GM04504 (cell line): Measurements from ENCODE around the gene ABHD17A.
"Not testable (repeated sequence)": the region's sequence is repeated elsewhere in the genome, so short reads cannot be mapped to it uniquely, and the experiment has no call there.

Experiments used
- DNase-seq: peaks from one replicate; pipeline ENCODE4 v3.0.0-alpha.2; 2012; ENCODE audit warnings: low read depth

The ABHD17A gene

GRCh38 chr19:1910177-1910576 lies 24.9 kb upstream of the ABHD17A start:
- no peak for DNase-seq

- no peak for DNase-seq
These were observed 24.4 kb upstream of the ABHD17A start for GRCh38 chr19:1909761-1910080.

DNA sequence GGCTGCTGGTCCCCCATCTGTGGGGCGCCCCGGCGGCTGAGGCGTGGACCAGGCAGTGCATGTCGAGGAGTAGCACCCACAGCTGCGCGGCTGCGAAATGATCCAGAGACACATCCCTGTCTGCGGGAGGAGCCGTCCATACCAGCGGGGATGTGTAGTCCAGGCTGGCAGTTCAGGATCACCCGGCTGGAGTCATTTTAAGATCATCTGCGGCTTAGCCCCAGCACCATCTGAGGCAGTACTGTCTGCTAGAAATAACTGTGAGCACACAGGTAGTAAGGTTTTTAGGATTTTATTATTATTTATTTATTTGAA lies 23.0 kb upstream of the ABHD17A start:
- DNase-seq = no peak

DNA sequence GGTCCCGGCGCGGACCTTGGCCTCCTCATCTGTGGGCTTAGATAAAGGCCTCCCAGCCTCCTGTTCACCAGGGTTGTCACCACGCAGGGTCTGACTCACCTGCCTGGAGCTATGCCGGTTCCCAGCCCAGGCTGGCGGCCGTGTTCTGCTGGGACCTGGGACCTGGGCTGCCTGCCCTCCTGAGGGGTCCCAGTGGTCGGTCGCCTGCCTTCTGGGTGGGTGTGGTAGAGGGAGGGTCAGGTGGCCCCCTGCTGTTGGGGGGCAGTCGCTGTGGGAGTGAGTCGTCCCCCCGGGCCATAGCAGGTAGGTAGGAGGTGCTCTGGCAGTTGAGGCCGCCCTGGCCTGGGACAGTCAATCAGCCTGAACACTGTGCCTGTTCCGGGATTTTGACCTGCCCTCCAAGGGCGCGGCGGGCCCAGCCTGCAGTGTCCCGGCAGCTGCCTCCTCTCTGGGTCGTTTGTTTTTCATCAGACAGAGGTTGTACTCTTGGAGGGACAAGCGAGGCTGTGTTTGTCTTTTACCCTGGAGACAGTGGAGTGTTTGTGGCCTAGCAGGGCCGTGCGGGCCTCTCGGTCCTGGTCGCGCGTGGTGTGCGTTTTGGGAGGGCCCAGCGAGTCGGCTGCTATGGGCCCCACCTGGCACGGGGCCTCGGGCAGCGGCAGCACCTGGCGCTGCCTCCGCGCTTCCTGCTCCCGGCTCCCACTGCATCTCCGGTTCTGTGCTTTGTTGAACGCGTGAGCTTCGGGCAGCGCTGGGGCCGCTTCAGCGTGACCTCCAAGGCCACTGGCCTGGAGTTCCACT lies 22.5 kb upstream of the ABHD17A start:
- no peak for DNase-seq

DNA sequence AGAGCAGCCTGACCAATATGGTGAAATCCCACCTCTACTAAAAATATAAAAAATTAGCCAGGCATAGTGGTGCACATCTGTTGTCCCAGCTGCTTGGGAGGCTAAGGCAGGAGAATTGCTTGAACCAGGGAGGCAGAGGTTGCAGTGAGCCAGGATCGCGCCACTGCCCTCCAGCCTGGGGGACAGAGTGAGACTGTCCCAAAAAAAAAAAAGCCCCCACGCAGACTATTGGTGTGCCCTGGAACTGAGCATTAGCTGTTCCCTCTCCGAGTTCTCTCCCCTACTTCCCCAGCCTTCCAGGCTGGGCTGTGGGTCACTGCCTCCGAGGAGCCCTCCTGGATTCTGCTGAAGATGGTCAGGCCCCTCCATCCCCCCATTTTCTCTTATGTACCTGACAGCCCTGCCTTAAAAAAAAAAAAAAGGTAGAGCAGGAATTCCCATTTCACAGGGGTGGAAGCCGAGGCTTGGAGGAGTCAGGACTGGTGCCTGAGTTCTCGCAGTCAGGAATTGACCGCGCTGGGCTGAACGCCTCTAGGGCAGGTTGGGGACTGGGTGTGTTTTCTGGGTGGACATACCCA lies 21.8 kb upstream of the ABHD17A start:
- DNase-seq = no peak

DNA sequence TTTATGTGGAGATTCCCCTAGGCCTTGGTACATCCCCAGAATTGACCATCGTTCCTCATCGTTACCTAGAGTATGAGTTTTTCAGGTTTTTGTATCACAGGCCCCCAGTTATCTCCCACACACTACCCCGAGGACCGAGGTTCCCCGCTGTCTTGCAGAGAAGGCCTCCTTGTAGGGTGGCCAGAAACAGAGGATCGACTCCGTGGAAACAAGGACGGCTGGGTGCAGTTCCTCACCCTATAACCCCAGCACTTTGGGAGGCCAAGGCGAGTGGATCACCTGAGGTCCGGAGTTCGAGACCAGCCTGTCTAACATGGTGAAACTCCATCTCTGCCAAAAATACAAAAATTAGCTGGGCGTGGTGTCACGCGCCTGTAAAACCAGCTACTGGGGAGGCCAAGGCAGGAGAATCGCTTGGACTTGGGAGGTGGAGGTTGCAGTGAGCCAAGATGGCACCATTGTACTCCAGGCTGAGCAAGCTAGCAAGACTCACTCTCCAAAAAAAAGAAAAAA lies 20.6 kb upstream of the ABHD17A start:
- DNase-seq = no peak

- peak; percentile 98 for DNase-seq
These were observed 20.0 kb upstream of the ABHD17A start, which contains the start of the genes ADAT3 and SCAMP4 for GRCh38 chr19:1905110-1905862. Gene ADAT3 (plus strand): TSS chr19:1905399. CDS start chr19:1912048, 6,649 bp downstream. Gene SCAMP4 (plus strand): TSS chr19:1905399. CDS start chr19:1915020, 9,621 bp downstream.

DNA sequence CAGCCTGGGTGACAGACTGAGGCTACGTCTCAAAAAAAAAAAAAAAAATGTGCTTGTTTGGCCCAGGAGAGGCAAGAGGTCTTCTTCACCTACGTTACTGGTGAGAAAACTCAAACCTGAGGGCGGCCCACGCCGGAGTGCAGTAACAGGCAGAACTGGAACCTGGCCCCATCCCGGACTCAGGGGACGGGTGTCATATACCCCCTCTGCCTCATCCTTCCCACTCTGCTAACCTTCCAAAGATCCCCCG lies 19.5 kb upstream of the ABHD17A start:
- no peak for DNase-seq

DNA sequence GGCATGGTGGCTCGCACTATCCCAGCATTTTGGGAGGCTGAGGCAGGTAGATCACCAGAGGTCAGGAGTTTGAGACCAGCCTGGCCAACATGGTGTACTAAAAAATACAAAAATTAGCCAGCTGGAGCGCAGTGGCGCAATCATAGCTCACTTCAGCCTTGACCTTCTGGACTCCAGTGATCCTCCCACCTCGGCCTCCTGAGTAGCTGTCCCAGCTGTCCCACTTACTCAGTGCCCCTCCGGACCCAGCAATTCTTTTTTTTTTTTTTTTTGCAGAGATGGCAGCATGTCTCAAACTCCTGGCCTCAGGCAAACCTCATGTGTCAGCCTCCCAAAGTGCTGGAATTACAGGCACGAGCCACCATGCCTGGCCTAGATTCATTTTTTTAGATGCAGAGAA lies 17.6 kb upstream of the ABHD17A start:
- DNase-seq = no peak

DNA sequence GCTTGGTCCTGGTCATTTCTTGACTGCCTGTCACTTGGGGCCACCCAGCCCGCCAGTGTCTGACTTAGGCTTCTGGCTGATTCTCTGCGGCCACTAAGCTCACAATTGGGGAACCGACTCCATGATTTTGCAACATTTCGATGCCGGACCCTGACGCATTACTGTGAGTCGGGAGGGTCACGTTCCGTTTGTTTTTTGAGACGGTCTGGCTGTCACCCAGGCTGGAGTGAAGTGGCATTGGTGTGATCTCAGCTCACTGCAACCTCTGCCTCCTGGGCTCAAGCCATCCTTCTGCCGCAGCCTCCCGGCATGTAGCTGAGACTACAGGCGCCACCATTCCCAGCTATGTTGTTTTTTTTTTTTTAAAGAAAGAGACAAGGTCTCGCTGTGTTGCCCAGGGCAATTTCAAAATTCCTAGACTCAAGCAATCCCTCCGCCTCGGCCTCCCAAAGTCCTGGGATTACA lies 16.7 kb upstream of the ABHD17A start:
- no peak for DNase-seq

DNA sequence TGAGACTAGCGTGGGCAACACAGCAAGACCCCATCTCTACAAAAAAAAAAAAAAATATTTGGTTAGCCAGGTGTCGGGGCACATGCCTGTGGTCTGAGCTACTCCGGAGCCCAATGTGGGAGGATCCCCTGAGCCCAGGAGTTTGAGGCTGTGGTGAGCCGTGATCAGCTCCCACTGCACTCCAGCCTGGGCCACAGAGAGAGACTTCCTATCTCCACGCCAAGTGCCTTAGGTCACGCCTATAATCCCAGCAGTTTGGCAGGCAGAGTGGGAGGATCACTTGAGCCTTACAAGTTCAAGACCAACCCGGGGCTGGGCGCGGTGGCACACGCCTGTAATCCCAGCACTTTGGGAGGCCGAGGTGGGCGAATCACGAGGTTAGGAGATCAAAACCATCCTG lies 11.2 kb upstream of the ABHD17A start:
- DNase-seq = no peak

DNA sequence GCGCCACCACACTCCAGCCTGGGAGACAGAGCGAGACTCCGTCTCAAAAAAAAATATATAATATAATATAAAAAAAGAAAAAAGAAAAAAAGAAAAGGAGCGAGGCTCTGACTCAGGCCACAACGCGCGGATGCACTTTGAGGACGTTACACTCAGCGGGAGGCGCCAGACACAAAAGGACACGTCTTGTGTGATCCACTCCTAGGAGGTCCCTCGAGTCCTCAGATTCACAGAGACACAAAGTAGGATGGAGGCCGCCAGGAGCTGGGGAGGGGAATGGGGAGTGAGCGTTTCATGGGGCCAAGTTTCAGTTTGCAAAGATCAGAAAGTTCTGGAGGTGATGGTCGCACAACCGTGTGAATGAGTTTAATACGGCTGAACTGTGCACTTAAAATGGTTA lies 8.5 kb upstream of the ABHD17A start:
- no peak for DNase-seq

DNA sequence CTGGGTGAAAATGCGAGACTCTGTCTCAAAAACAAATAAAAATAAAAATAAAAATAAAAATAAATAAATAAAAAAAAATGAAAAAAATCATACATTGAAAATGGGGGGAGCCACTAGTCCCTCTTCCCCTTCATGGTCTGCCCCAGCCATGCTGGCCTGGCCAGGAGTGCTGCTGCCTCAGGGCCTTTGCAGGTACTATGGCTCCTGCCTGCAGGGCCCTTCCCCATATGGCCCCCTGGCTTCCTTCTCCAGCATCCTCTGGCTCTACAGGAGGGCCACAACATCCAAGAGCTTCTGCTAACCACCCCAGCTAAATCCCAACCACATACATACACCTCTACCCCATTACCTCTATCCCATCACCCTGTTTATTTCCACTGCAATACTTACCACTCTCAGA lies 4.6 kb upstream of the ABHD17A start:
- no peak for DNase-seq

- DNase-seq = no peak
These were observed 3.1 kb upstream of the ABHD17A start for GRCh38 chr19:1888385-1888784.

GRCh38 chr19:1886360-1886759 lies 1.1 kb upstream of the ABHD17A start:
- DNase-seq = not testable (repeated sequence)

DNA sequence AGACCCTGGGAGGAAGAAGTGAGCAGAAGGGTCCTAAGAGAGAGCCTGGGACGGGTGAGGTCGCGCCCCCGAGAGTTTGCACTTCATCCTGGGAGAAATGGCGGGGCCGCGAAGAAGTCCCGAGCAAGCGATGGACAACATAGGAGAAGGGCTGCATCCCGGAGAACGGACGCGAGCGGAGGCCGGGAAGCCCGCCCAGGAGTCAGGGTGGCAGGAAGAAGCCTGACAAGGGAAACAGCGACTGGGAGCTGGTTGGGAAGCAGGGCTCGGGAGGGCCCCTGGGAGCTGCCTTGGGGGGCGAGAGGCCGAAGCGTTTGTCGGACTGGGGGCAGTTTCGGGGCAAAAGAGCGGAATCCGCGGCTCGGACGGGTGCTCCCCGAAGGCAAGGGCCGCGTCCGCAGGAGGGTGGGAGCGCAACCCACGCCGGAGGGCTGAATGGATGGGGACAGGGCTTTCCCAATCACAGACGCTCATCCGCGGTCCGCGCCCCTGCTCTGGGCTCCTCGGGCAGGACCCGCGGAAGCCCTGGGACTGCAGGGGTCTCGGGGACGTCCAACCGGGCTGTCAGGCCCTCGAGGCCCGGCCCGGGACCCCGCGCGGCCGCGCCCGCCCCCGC lies 469 bp downstream of the ABHD17A start:
- DNase-seq = no peak

GRCh38 chr19:1884291-1884718 lies 991 bp downstream of the ABHD17A start:
- no peak for DNase-seq

DNA sequence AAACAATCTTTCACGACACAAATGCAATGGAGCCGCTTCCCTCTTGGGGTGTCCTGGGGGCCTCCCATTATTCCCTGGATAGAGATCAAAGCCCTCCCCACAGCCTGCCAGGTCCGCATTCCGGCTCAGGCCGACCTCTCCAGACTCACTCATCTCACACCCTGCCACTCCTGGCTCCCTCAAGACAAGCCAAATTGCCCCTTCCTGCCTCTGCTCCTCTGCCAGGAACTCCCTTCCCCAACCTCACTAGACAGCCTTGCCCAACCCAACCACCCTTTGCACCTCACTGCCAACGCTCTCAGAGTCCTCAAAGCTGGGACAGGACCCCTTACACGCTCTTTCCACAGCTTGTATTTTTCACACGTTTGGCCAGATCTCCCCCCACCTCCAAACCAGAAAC lies 1.5 kb downstream of the ABHD17A start:
- DNase-seq = no peak

DNA sequence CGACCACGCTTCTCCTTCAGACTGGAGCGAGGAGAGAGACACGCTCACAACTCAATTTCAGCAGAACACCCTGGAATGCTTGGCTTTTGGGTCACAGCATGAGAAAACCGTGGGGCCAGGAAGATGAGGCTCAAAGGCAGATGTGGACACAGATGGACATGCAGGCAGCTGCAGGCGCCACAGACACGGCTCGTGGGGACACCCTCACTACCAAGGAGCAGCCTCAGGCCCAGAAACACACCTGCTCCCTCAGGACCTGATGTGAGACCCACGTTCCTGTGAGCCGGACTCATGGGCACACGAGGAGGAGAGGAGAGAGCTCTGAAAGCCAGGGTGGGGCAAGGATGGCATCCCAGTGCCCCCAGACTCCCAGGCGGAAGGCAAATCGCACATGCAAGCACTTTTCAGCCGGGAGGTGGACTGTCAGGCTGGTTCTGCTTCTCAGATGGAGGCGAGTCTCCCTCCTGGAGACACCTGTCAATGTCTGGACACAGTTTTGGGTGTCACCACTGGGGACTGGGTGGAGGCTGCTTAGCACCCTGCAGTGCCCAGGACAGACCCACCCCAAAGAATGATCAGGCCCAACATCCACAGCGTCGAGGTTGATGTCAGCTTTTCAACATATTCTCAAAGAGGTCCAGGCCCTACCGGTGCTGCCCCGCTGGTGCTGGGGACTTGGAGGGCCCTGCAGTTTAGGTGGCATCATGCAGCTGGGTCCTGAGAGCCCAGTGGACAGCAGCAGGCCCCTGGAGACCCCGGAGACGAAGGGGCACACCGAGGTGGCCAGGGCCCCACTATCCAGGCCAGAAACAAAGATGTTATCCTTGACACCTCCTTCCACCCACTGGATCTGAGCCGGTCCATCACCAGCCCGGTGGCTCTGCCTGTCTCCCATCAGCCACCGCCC lies 2.3 kb downstream of the ABHD17A start:
- DNase-seq = no peak

GRCh38 chr19:1882089-1882785 lies 3.1 kb downstream of the ABHD17A start:
- DNase-seq = no peak
